SK-N-SH (cell line): ENCODE data around the gene CALML3. TPM values are rescaled to one million over a fixed set of nuclear protein-coding genes. Genes with fewer than 3 reads are reported as not detected.

Experiments used
- CTCF ChIA-PET: fragments of 300-600, 350-600 bp; formaldehyde crosslinking; extraction: SDS; loops from one replicate; lab custom pipeline; 2021; lab: Yijun Ruan, JAX
- POLR2A ChIA-PET: fragments of 350-600 bp; sonication (Branson Sonifier 250); formaldehyde crosslinking; extraction: SDS; loops from one replicate; lab custom pipeline; 2020; ENCODE audit warnings: antibody characterized with exemption, inconsistent platforms; lab: Yijun Ruan, JAX
- DNase-seq: peaks from one replicate; pipeline ENCODE4 v3.0.0; 2012
- H2AFZ ChIP-seq: fragments of 200-600 bp; sonication (generic); 2 replicates; pipeline ENCODE4 v1.8.1; 2016; ENCODE audit warnings: antibody characterized with exemption, mild to moderate bottlenecking, low read depth
- H3F3A ChIP-seq: fragments of 200-600 bp; sonication (generic); replicated peaks from 2 replicates; pipeline ENCODE3; 2016; ENCODE audit warnings: antibody characterized with exemption, mild to moderate bottlenecking; ENCODE audit not compliant: insufficient read depth
- H3K27ac ChIP-seq, 2 experiments: fragments of 200-500 bp in 1 of 2; fragments of 200-600 bp in 1 of 2; sonication (Bioruptor generic) in 1 of 2; sonication (generic), shearing (Covaris generic) in 1 of 2; 2 replicates each; pipeline versions ENCODE4 v1.5.1 to v1.6.1; 2014 to 2016; ENCODE audit warnings: low read depth in 2 of 2, inconsistent platforms in 1 of 2, low read length in 1 of 2, mild to moderate bottlenecking in 1 of 2, mixed read lengths in 1 of 2
- H3K27me3 ChIP-seq: fragments of 200-600 bp; sonication (generic), shearing (Covaris generic); 2 replicates; pipeline ENCODE4 v1.6.1; 2016; ENCODE audit warnings: mixed run types; ENCODE audit not compliant: insufficient read depth
- H3K36me3 ChIP-seq, 2 experiments: fragments of 200-500 bp in 1 of 2; fragments of 200-600 bp in 1 of 2; sonication (Bioruptor generic) in 1 of 2; sonication (generic) in 1 of 2; replicated peaks in 1 of 2; 2 replicates each; pipeline versions ENCODE3 to v1.5.1; 2014 to 2016; ENCODE audit warnings: low read length in 1 of 2, mild to moderate bottlenecking in 1 of 2; ENCODE audit not compliant: insufficient read depth in 2 of 2, control insufficient read depth in 1 of 2
- H3K4me1 ChIP-seq, 2 experiments: fragments of 200-500 bp in 1 of 2; fragments of 200-600 bp in 1 of 2; sonication (Bioruptor generic) in 1 of 2; sonication (generic), shearing (Covaris generic) in 1 of 2; 2 replicates each; pipeline versions ENCODE4 v1.5.1 to v1.6.1; 2014 to 2016; ENCODE audit warnings: low read depth in 1 of 2, low read length in 1 of 2, mixed run types in 1 of 2; ENCODE audit not compliant: insufficient read depth in 2 of 2, control insufficient read depth in 1 of 2
- H3K4me2 ChIP-seq: fragments of 200-600 bp; sonication (generic), shearing (Covaris generic); 2 replicates; pipeline ENCODE4 v1.6.1; 2017; ENCODE audit warnings: mixed run types
- H3K4me3 ChIP-seq, 2 experiments: fragments of 200-500 bp in 1 of 2; fragments of 200-600 bp in 1 of 2; sonication (Bioruptor generic) in 1 of 2; sonication (generic), shearing (Covaris generic) in 1 of 2; 2 replicates each; pipeline versions ENCODE4 v1.5.1 to v1.8.1; 2014 to 2016; ENCODE audit warnings: low read depth in 2 of 2, inconsistent platforms in 1 of 2, low read length in 1 of 2, mild to moderate bottlenecking in 1 of 2, mixed read lengths in 1 of 2, moderate library complexity in 1 of 2
- H3K79me2 ChIP-seq: fragments of 200-600 bp; sonication (generic); 2 replicates; pipeline ENCODE4 v1.8.1; 2017; ENCODE audit warnings: mild to moderate bottlenecking; ENCODE audit not compliant: insufficient read depth
- H3K9ac ChIP-seq: fragments of 200-600 bp; sonication (generic); 2 replicates; pipeline ENCODE4 v1.6.1; 2017; ENCODE audit warnings: mixed run types
- H3K9me2 ChIP-seq: fragments of 200-600 bp; sonication (generic); 2 replicates; pipeline ENCODE4 v1.6.1; 2017; ENCODE audit warnings: mixed run types
- H3K9me3 ChIP-seq: fragments of 200-600 bp; sonication (generic); 2 replicates; pipeline ENCODE4 v1.6.1; 2017; ENCODE audit warnings: mixed run types, mild to moderate bottlenecking, moderate library complexity
- H4K20me1 ChIP-seq: fragments of 200-600 bp; sonication (generic); 2 replicates; pipeline ENCODE4 v1.6.1; 2017; ENCODE audit warnings: mild to moderate bottlenecking, mixed run types; ENCODE audit not compliant: insufficient read depth
- CTCF ChIP-seq: fragments of 200-600 bp; sonication (generic); IDR thresholded peaks from 2 replicates; pipeline ENCODE4 v1.6.1; 2017; ENCODE audit warnings: antibody characterized with exemption, mild to moderate bottlenecking, moderate library complexity
- ELF1 ChIP-seq: IDR thresholded peaks from 2 replicates; pipeline ENCODE4 v1.4.0; 2012
- EP300 ChIP-seq, 2 experiments: IDR thresholded peaks; 2 replicates each; pipeline versions ENCODE4 v1.4.0 to v1.6.1; 2012; ENCODE audit warnings: borderline replicate concordance in 1 of 2, low read depth in 1 of 2, low read length in 1 of 2
- GABPA ChIP-seq: IDR thresholded peaks from 2 replicates; pipeline ENCODE4 v1.4.0; 2012; ENCODE audit warnings: low read depth, mild to moderate bottlenecking
- JUND ChIP-seq: IDR thresholded peaks from 2 replicates; pipeline ENCODE4 v1.4.0; 2012
- MAX ChIP-seq: IDR thresholded peaks from 2 replicates; pipeline ENCODE4 v1.4.0; 2012; ENCODE audit warnings: low read depth
- PBX3 ChIP-seq: IDR thresholded peaks from 2 replicates; pipeline ENCODE4; 2012
- RAD21 ChIP-seq: IDR thresholded peaks from 2 replicates; pipeline ENCODE4 v1.6.1; 2012; ENCODE audit warnings: mild to moderate bottlenecking, low read length
- RCOR1 ChIP-seq: fragments of 150-350 bp; IDR thresholded peaks from 2 replicates; pipeline ENCODE4 v1.6.1; 2017; ENCODE audit warnings: antibody characterized with exemption, low read length
- REST ChIP-seq: IDR thresholded peaks from 2 replicates; pipeline ENCODE4 v1.6.1; 2012; ENCODE audit warnings: mild to moderate bottlenecking, low read depth, low read length, moderate library complexity
- TCF12 ChIP-seq: IDR thresholded peaks from 2 replicates; pipeline ENCODE4 v1.4.0; 2012
- YY1 ChIP-seq: IDR thresholded peaks from 2 replicates; pipeline ENCODE4 v1.4.0; 2012; ENCODE audit warnings: low read depth, mild to moderate bottlenecking
- WGBS: methylation state at CpG from one replicate; pipeline ENCODE4 v1.1.6; 2017; ENCODE audit warnings: low lambda C conversion rate; 5-methylcytosine and 5-hydroxymethylcytosine counted together
- polyA plus RNA-seq, 3 experiments: library from polyadenylated mRNA; depleted of rRNA; stranded (reverse); fragments of >200 nt; gene quantifications; 2 replicates each; pipeline ENCODE4 v1.2.3, GENCODE V29; 2012

The CALML3 gene
- polyA plus RNA-seq, 1 of the 3 experiments (the other 2 are of a cell fraction) = not detected

GRCh38 chr10:5502061-5502521 is 22.7 kb upstream of the CALML3 start:
- Histone ChIP-seq H3K9me2 (no peaks in the 10 kb centered on the region), H3K79me2 (no peaks in the 10 kb centered on the region), H3K27me3 (peaks cover 8% of the 10 kb centered on the region), H3F3A (no peaks in the 10 kb centered on the region), H3K9ac (no peak overlapping the region), H3K27ac (no peak overlapping the region), H3K9me3 (no peaks in the 10 kb centered on the region), H2AFZ (no peak overlapping the region), H3K4me2 (no peak overlapping the region), H3K36me3 (no peaks in the 10 kb centered on the region), H4K20me1 (no peaks in the 10 kb centered on the region), H3K4me3 (no peak overlapping the region), H3K4me1 (no peaks in the 10 kb centered on the region; a peak in 1 of 4 replicates)
- 81% methylated on average over 12 of the region's 12 CpGs for WGBS
- TF ChIP-seq EP300 (IDR thresholded peaks at IDR 0.05; ENCODE audit: borderline replicate concordance in 1 of 2, low read depth in 1 of 2, low read length in 1 of 2) (no peak), RAD21 (no peak), RCOR1 (no peak), PBX3 (no peak), YY1 (no peak), ELF1 (no peak)
- POLR2A ChIA-PET = no interaction called here
- DNase-seq = no peak
- CTCF ChIA-PET = interaction anchor here (1.2 kb wide), 1 partner anchor 40 kb away, joined by 3 read pairs; no protein-coding TSS in a partner anchor

- no peak for DNase-seq
- ChIA-PET CTCF (no interaction called here), POLR2A (no interaction called here)
- no peak overlapping the region for H3K4me2 ChIP-seq
- no peak overlapping the region for H3K4me3 ChIP-seq
- H3K79me2 ChIP-seq = no peaks in the 10 kb centered on the region
- no peaks in the 10 kb centered on the region for H3K9me2 ChIP-seq
- H3K9ac ChIP-seq = no peak overlapping the region
- H2AFZ ChIP-seq = no peak overlapping the region
- no peaks in the 10 kb centered on the region for H3K36me3 ChIP-seq
- no peaks in the 10 kb centered on the region for H4K20me1 ChIP-seq
- no peaks in the 10 kb centered on the region for H3F3A ChIP-seq
- no peak for TF ChIP-seq REST
- no peak for TF ChIP-seq PBX3
- no peak for TF ChIP-seq GABPA
- no peak for TF ChIP-seq TCF12
- no peak for TF ChIP-seq CTCF
- no peak for TF ChIP-seq MAX
- no peak for TF ChIP-seq JUND
- WGBS = 71% methylated on average over 8 of the region's 14 CpGs
- no peaks in the 10 kb centered on the region for H3K9me3 ChIP-seq
- no peak overlapping the region for H3K27ac ChIP-seq
- H3K27me3 ChIP-seq = peaks cover 8% of the 10 kb centered on the region
- H3K4me1 ChIP-seq = no peaks in the 10 kb centered on the region; a peak in 1 of 4 replicates
These were observed 21.9 kb upstream of the CALML3 start for GRCh38 chr10:5502571-5503476.
